B cell (primary cell): ENCODE measurements around the gene PARD3B. TPM values are rescaled to one million over a fixed set of nuclear protein-coding genes. Genes with fewer than 3 reads are reported as not detected.

Source experiments
- ATAC-seq: fragments of 200-7000 bp; cut with Tn5 transposase; one replicate; pipeline ENCODE4 v1.10.0; 2021; ENCODE audit warnings: low read depth, mild to moderate bottlenecking, moderate number of reproducible peaks, moderate library complexity
- CTCF ChIA-PET: fragments of 350-600 bp; sonication (Branson Sonifier 250); formaldehyde crosslinking; loops from one replicate; lab custom pipeline; 2021; ENCODE audit warnings: antibody characterized with exemption, inconsistent platforms; lab: Charles Lee
- POLR2A ChIA-PET: fragments of 350-600 bp; sonication (Branson Sonifier 250); formaldehyde crosslinking; loops from one replicate; lab custom pipeline; 2021; ENCODE audit warnings: antibody characterized with exemption; lab: Charles Lee
- DNase-seq: peaks from one replicate; pipeline ENCODE4 v3.0.0; 2013
- H2AFZ ChIP-seq: 2 replicates; pipeline ENCODE4 v1.6.1; 2012; ENCODE audit warnings: mild to moderate bottlenecking, low read depth, low read length; ENCODE audit not compliant: insufficient read depth, poor library complexity, severe bottlenecking
- H3K27ac ChIP-seq, 2 donors: 1 replicate in 1 of 2; 2 replicates in 1 of 2; pipeline ENCODE4 v1.5.1; 2012 to 2013; ENCODE audit warnings: low read length in 2 of 2, mild to moderate bottlenecking in 2 of 2, moderate library complexity in 1 of 2
- H3K27me3 ChIP-seq, 4 experiments: fragments of 200-600 bp in 1 of 4; sonication (generic) in 1 of 4; replicated peaks in 1 of 4; 1 replicate in 2 of 4; 2 replicates in 2 of 4; pipeline versions ENCODE4 v1.6.1 to v1.7.0; 2013 to 2016; ENCODE audit warnings: low read length in 3 of 4, mild to moderate bottlenecking in 2 of 4, mixed read lengths in 1 of 4, moderate library complexity in 1 of 4; ENCODE audit not compliant: insufficient read depth in 4 of 4, control insufficient read depth in 3 of 4; ENCODE audit errors: control extremely low read depth in 1 of 4
- H3K36me3 ChIP-seq, 2 experiments: replicated peaks in 1 of 2; 1 replicate in 1 of 2; 2 replicates in 1 of 2; pipeline versions ENCODE4 v1.6.1 to v1.7.1; 2013; ENCODE audit warnings: low read length in 1 of 2; ENCODE audit not compliant: insufficient read depth in 2 of 2, control insufficient read depth in 1 of 2; ENCODE audit errors: control extremely low read depth in 1 of 2, extremely low read depth in 1 of 2
- H3K4me1 ChIP-seq, 2 donors: fragments of 200-600 bp in 1 of 2; sonication (generic) in 1 of 2; 1 replicate in 1 of 2; 2 replicates in 1 of 2; pipeline versions ENCODE4 v1.5.1 to v1.6.1; 2013 to 2017; ENCODE audit warnings: low read length in 2 of 2; ENCODE audit not compliant: control insufficient read depth in 2 of 2, insufficient read depth in 2 of 2
- H3K4me2 ChIP-seq: replicated peaks from 2 replicates; pipeline ENCODE3; 2012; ENCODE audit warnings: mild to moderate bottlenecking, low read depth, low read length; ENCODE audit not compliant: poor library complexity, severe bottlenecking
- H3K4me3 ChIP-seq, 5 experiments: fragments of 200-600 bp in 1 of 5; sonication (generic) in 1 of 5; 1 replicate in 3 of 5; 2 replicates in 2 of 5; pipeline versions ENCODE4 v1.5.1 to v1.7.0; 2011 to 2016; ENCODE audit warnings: low read length in 4 of 5, mild to moderate bottlenecking in 4 of 5, low read depth in 2 of 5, control low read depth in 1 of 5, moderate library complexity in 1 of 5; ENCODE audit not compliant: insufficient read depth in 1 of 5; ENCODE audit errors: control extremely low read depth in 1 of 5, extremely low read depth in 1 of 5
- H3K79me2 ChIP-seq: fragments of 200-600 bp; sonication (generic); one replicate; pipeline ENCODE4 v1.6.0; 2016; ENCODE audit warnings: low read length; ENCODE audit not compliant: control insufficient read depth, insufficient read depth
- H3K9ac ChIP-seq: fragments of 200-600 bp; sonication (generic); 2 replicates; pipeline ENCODE4 v1.6.1; 2017; ENCODE audit warnings: mild to moderate bottlenecking, low read length, moderate library complexity
- H3K9me3 ChIP-seq, 3 donors: one replicate each; pipeline versions ENCODE4 v1.6.1 to v1.7.1; 2013; ENCODE audit warnings: low read length in 2 of 3; ENCODE audit not compliant: control insufficient read depth in 2 of 3, insufficient read depth in 1 of 3; ENCODE audit errors: control extremely low read depth in 1 of 3
- H4K20me1 ChIP-seq: 2 replicates; pipeline ENCODE4 v1.6.0; 2012; ENCODE audit warnings: mild to moderate bottlenecking, low read length; ENCODE audit not compliant: insufficient read depth, control insufficient read depth, poor library complexity, severe bottlenecking
- H3K27ac Mint-ChIP-seq: one replicate; pipeline ENCODE4 v1.8.0; 2021; ENCODE audit warnings: mixed read lengths
- H3K27me3 Mint-ChIP-seq: one replicate; pipeline ENCODE4 v1.8.0; 2021; ENCODE audit warnings: mixed read lengths
- H3K4me1 Mint-ChIP-seq: one replicate; pipeline ENCODE4 v1.8.0; 2021; ENCODE audit warnings: mixed read lengths
- H3K4me3 Mint-ChIP-seq: one replicate; pipeline ENCODE4 v1.8.0; 2021; ENCODE audit warnings: mixed read lengths
- H3K9me3 Mint-ChIP-seq: one replicate; pipeline ENCODE4 v1.8.0; 2022; ENCODE audit warnings: mixed read lengths; ENCODE audit not compliant: insufficient read depth
- EZH2 ChIP-seq: IDR thresholded peaks from 2 replicates; pipeline ENCODE4 v1.6.1; 2012; ENCODE audit warnings: borderline replicate concordance, low read depth, mild to moderate bottlenecking, moderate library complexity, low read length; ENCODE audit not compliant: insufficient read depth, poor library complexity, severe bottlenecking
- WGBS: methylation state at CpG from one replicate; pipeline ENCODE4 v1.1.5; 2013; ENCODE audit warnings: missing lambda C conversion rate; ENCODE audit not compliant: insufficient coverage; 5-methylcytosine and 5-hydroxymethylcytosine counted together
- intact Hi-C: fragments of 100-400 bp; cut with micrococcal nuclease; formaldehyde crosslinking; loops from one replicate; pipeline ENCODE4 v1.10.0; 2022
- polyA plus RNA-seq: library from polyadenylated mRNA; depleted of rRNA; stranded (reverse); fragments of >200 nt; gene quantifications from 2 replicates; pipeline ENCODE4 v1.2.3, GENCODE V29; 2012
- total RNA-seq, 2 donors: library from RNA; stranded (reverse); fragments of 120-200 nt in 1 of 2; gene quantifications; 1 replicate in 1 of 2; 2 replicates in 1 of 2; pipeline versions ENCODE4 v1.2.3 to v1.2.4, GENCODE V29; 2013 to 2022
- TF ChIP-seq, protein P1 (sequence below): fragments of 200-600 bp; IDR thresholded peaks from one replicate; pipeline ENCODE4 v1.8.0; 2022; ENCODE audit warnings: antibody characterized with exemption, mild to moderate bottlenecking

Gene PARD3B
- total and polyA plus RNA-seq, 2 donors (not counting 1 experiment from before 2014, with no cell fraction given), result not detected

DNA sequence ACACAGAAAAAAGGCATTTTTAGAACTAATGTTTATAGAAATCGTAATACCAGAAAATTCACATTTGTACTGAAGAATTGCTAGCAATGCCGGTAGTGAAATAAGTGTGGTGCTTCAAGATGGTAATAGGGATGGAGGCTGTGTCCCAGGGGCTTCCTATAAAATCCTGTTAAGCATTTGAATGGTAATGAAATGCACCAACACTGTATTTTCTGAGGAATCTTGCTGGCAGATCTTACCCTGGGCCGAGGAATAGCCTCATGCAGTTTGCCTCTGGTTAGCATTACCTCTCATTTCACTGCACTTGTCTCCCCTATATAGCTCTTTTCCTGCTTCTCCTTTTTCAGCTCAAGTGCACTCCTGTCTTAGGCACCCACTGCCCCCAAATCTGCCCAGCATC lies 635.5 kb downstream of the PARD3B start:
- no peak overlapping the region for H3K4me2 ChIP-seq
- POLR2A ChIA-PET, result no interaction called here
- no peaks in the 10 kb centered on the region for H3K36me3 ChIP-seq
- no peak for DNase-seq
- H3K9me3 Mint-ChIP-seq, result no peaks in the 10 kb centered on the region
- intact Hi-C loops, result no loop called here
- H2AFZ ChIP-seq, result no peak overlapping the region
- H3K4me3 Mint-ChIP-seq, result no peak overlapping the region
- WGBS, result 85% methylated on average over 2 of the region's 3 CpGs
- TF ChIP-seq EZH2, result no peak
- H3K4me1 Mint-ChIP-seq, result no peaks in the 10 kb centered on the region
- no peaks in the 10 kb centered on the region for H3K27me3 Mint-ChIP-seq
- no peaks in the 10 kb centered on the region for H3K27me3 ChIP-seq
- H3K27ac Mint-ChIP-seq, result no peak overlapping the region
- no peaks in the 10 kb centered on the region for H3K79me2 ChIP-seq
- H3K4me3 ChIP-seq, result no peak overlapping the region
- H3K9ac ChIP-seq, result no peak overlapping the region
- CTCF ChIA-PET, result no interaction called here
- no peaks in the 10 kb centered on the region for H3K9me3 ChIP-seq
- H3K4me1 ChIP-seq, result no peaks in the 10 kb centered on the region
- ATAC-seq, result no peak
- no peak overlapping the region for H3K27ac ChIP-seq
- H4K20me1 ChIP-seq, result no peaks in the 10 kb centered on the region

DNA sequence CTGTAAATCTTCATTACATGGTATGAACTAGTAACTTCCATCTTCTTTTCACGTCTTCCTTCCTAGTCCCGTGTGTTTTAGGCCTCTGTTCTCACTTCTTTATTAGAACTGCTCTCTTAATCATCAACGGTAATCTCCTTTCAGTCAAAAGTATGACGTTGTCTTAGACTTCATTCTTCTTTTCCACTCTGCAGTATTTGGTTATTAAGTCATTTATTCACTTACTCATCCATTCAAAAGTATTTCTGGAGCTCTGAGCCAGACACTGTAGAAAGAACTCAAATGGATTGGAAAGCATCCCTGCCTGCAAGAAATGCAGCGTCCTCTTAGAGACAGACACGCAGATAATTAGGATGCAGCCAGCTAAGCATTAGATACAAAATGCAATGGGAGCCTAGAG lies 642.5 kb downstream of the PARD3B start:
- Histone ChIP-seq H3K4me3 (no peak overlapping the region), H3K9me3 (no peaks in the 10 kb centered on the region), H3K79me2 (no peaks in the 10 kb centered on the region), H3K4me2 (no peak overlapping the region), H3K27me3 (no peaks in the 10 kb centered on the region), H2AFZ (no peak overlapping the region), H3K27ac (no peak overlapping the region), H4K20me1 (no peaks in the 10 kb centered on the region), H3K9ac (no peak overlapping the region), H3K4me1 (no peaks in the 10 kb centered on the region), H3K36me3 (no peaks in the 10 kb centered on the region)
- ChIA-PET CTCF (no interaction called here), POLR2A (no interaction called here)
- WGBS, result 90% methylated on average over 4 of the region's 6 CpGs
- intact Hi-C loops, result no loop called here
- no peak for TF ChIP-seq EZH2
- TF ChIP-seq, protein P1, sequence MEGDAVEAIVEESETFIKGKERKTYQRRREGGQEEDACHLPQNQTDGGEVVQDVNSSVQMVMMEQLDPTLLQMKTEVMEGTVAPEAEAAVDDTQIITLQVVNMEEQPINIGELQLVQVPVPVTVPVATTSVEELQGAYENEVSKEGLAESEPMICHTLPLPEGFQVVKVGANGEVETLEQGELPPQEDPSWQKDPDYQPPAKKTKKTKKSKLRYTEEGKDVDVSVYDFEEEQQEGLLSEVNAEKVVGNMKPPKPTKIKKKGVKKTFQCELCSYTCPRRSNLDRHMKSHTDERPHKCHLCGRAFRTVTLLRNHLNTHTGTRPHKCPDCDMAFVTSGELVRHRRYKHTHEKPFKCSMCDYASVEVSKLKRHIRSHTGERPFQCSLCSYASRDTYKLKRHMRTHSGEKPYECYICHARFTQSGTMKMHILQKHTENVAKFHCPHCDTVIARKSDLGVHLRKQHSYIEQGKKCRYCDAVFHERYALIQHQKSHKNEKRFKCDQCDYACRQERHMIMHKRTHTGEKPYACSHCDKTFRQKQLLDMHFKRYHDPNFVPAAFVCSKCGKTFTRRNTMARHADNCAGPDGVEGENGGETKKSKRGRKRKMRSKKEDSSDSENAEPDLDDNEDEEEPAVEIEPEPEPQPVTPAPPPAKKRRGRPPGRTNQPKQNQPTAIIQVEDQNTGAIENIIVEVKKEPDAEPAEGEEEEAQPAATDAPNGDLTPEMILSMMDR, result no peak
- ATAC-seq (no peak), DNase-seq (no peak)
- no peaks in the 10 kb centered on the region for H3K27me3 Mint-ChIP-seq
- no peaks in the 10 kb centered on the region for H3K4me1 Mint-ChIP-seq
- H3K27ac Mint-ChIP-seq, result no peak overlapping the region
- no peak overlapping the region for H3K4me3 Mint-ChIP-seq
- no peaks in the 10 kb centered on the region for H3K9me3 Mint-ChIP-seq
